ENCODE measurements around the gene BRD2.

The BRD2 gene

DNA sequence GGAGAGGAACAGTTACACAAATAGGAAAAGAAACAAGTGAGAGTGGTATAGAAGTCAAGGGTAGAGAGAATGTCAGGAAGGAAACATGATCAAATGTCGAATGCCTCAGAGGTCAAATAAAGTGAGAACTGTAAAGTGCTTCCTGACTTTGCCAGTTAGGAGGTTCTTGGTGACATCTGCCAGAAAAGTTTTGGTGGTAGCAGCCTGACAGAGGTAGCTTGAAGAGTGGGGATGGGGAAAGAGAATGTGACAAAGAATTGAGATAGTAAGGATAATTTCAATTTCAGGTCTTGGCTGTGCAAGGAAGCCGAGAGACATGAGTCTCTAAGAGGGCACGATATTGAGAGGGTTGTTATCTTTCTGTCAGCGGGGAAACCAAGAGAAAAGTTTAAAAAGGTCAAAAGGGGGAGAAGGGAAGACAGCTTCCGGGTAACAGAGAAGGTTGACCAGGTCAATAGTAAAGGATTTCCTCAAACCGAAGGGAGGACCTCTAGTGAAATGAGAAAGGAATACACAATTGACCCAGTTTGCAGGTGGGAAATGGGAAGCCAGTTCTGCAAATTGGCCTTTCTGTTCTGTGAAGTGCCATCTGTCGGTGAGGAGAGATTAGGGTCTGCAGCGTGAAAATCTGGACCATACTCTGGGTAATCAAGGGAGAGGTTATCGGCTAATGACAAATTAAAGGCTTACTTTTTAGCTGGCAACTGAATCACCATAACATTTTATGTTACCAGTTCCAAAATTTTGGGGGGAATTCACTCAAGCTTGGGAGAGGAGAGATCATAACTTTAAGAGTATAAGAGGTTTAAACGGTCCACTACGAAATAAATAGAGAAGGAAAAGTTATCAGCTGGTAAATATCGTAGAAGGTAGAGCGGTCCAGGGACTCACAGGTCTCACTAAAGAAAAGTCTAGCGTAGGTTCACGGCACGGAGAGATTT is 973 bp upstream of the BRD2 start:
- H3K4me3 ChIP-seq (replicated peaks; ENCODE audit: low read depth, low read length): peak overlapping the region; percentile 92
- DNase-seq (ENCODE audit: extremely low read depth, insufficient read length): no peak
- TF ChIP-seq, protein P1, sequence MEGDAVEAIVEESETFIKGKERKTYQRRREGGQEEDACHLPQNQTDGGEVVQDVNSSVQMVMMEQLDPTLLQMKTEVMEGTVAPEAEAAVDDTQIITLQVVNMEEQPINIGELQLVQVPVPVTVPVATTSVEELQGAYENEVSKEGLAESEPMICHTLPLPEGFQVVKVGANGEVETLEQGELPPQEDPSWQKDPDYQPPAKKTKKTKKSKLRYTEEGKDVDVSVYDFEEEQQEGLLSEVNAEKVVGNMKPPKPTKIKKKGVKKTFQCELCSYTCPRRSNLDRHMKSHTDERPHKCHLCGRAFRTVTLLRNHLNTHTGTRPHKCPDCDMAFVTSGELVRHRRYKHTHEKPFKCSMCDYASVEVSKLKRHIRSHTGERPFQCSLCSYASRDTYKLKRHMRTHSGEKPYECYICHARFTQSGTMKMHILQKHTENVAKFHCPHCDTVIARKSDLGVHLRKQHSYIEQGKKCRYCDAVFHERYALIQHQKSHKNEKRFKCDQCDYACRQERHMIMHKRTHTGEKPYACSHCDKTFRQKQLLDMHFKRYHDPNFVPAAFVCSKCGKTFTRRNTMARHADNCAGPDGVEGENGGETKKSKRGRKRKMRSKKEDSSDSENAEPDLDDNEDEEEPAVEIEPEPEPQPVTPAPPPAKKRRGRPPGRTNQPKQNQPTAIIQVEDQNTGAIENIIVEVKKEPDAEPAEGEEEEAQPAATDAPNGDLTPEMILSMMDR (IDR thresholded peaks at IDR 0.05; ENCODE audit: insufficient read depth, low read length, poor library complexity, severe bottlenecking): peak; percentile 64
- no peaks in the 10 kb centered on the region for H3K27me3 ChIP-seq (replicated peaks; ENCODE audit: control insufficient read depth, insufficient read depth, low read length)
- peaks cover 1% of the 10 kb centered on the region for H3K36me3 ChIP-seq (ENCODE audit: control insufficient read depth, insufficient read depth, low read length)

DNA sequence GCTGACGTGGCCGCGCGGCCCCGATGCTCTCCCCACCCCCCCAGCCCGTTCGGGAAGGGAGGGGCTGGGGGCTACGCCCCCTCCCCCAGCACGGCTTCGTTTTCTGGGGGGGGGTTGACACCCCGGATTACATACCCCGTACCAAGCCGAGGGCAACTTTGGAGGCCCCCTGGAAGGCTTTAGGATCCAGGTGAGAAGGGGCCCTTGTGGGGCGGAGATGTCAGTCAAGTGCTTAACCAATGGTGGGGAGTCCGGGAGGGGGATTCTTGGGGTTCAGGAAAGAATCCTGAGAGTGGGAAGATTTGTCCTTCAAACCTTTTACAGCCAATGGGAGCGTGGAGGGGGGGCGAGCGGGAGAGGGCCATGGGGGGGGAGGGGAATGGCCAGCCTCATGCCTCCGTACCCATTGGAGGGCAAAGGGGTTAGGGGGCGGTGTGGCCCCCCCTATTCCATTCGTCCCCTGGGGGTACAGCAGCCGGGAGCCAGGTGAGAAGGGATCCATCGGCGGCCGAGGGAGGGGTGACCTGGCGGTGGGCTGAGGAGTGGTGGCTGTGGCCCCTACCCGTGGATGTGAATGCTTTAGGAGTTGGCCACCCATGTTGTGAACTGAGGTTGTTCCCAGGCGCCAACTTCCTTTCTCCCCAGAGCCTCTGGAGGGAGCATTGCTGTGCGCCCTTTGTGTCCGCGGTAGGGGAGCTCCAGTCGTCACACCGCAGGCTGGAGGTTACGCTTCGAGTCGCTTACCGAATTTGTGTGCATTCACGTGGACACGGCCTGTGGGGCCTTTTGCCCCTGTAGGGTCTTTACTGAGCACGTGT is 682 bp downstream of the BRD2 start:
- peak; percentile 83 for DNase-seq (ENCODE audit: extremely low read depth, insufficient read length)
- peaks cover 12% of the 10 kb centered on the region for H3K36me3 ChIP-seq (ENCODE audit: control insufficient read depth, insufficient read depth, low read length)
- TF ChIP-seq, protein P1 (IDR thresholded peaks at IDR 0.05; ENCODE audit: insufficient read depth, low read length, poor library complexity, severe bottlenecking): no peak
- H3K27me3 ChIP-seq (replicated peaks; ENCODE audit: control insufficient read depth, insufficient read depth, low read length): no peaks in the 10 kb centered on the region
- peak overlapping the region; percentile 92 for H3K4me3 ChIP-seq (replicated peaks; ENCODE audit: low read depth, low read length)

DNA sequence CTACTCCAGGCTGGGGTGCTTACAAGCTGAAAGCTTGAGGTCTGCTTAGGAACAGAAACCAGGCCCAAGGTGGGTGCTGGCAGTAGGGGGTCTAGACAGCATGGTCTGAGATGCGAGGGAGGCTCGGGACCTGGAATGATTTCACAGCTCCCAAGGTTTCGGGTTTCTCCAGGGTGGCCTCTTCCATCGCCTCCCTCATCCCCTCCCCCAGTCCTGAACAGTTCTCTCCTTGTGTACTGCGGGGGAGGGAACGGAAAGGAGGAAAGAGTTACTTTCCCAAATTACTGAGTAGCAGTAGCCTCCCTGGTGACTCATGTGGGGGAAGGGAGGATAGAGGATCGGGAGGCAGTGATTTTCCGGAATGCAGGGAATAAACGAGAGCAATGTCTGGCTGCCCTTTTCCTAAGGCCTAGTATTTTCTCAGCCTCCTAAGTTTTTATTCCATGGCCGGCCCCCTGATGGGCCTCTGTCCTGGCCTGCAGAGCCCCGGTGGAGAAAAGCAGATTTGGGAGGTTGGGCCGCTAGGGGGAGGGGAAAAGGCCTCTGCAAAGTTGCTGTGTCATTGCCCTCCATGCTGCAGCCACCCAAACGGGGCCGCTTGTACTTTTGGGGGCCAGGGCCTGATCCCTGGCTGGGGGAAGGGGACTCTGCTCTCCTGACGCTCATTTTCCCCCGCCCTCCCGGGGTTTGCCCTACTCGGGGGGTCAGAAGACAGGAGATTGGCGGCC is 1.5 kb downstream of the BRD2 start:
- Histone ChIP-seq H3K4me3 (replicated peaks; ENCODE audit: low read depth, low read length) (peak overlapping the region; percentile 92), H3K27me3 (replicated peaks; ENCODE audit: control insufficient read depth, insufficient read depth, low read length) (no peaks in the 10 kb centered on the region), H3K36me3 (ENCODE audit: control insufficient read depth, insufficient read depth, low read length) (peaks cover 19% of the 10 kb centered on the region)
- TF ChIP-seq, protein P1 (IDR thresholded peaks at IDR 0.05; ENCODE audit: insufficient read depth, low read length, poor library complexity, severe bottlenecking): peak; percentile 29
- peak; percentile 86 for DNase-seq (ENCODE audit: extremely low read depth, insufficient read length)

DNA sequence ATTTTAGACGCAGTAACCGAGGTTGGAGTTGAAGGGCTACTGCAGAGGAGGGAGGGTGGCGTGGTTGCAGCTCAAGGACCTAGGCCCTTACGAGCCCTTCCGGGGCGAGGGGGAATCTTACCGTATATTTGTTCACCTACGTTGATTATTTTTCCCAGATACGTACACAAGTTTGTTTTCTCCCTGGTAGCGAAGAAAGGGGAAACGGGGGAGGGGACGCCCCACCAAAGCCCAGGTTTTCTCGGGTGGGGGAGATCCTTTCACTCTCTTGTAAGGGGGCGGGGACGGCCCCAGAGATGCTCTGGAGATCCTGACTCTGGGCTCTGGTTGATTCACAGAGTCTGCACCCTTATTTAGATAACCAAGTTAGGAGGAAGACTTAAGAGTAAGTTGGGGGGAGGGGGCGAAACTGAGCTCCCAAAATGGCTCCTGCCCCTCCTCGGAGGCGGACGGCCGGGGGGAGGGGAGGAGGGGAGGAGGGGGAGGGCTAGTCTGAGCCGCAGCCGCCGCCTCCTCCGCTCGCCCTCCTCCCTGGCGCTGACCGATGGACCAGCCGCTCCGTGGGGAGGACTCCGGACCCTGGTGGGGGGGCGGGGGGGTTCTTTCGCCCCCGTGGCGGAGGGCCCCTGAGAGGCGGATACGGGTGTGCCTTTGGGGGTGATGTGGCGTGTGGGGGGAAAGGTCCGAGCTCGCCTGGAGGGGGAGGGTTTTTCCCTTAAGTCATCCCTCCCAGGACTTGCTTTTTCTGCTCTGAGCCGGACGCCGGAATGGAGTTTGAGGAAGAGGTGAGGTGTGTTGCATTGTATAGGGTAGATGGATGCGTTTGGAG is 2.2 kb downstream of the BRD2 start:
- TF ChIP-seq, protein P1 (IDR thresholded peaks at IDR 0.05; ENCODE audit: insufficient read depth, low read length, poor library complexity, severe bottlenecking): no peak
- Histone ChIP-seq H3K4me3 (replicated peaks; ENCODE audit: low read depth, low read length) (peak overlapping the region; percentile 92), H3K36me3 (ENCODE audit: control insufficient read depth, insufficient read depth, low read length) (peaks cover 23% of the 10 kb centered on the region), H3K27me3 (replicated peaks; ENCODE audit: control insufficient read depth, insufficient read depth, low read length) (no peaks in the 10 kb centered on the region)
- DNase-seq (ENCODE audit: extremely low read depth, insufficient read length): peak; percentile 87

DNA sequence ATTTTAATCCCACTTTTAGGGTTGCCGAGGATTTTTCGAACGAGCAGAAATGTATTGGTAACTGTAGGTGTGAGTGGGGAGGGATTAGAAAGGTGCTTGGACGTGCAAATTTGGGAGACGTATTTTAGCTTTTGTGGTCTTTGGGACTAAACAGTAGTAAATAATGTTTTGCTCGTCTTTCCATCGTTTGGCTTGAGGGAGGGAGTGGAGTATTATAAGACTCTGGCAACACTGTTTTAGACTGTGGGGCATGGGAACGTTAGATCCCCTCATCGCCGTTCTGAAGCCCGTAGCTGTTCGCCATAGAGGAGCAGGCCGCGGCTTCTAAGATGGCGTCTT is 2.8 kb downstream of the BRD2 start:
- H3K36me3 ChIP-seq (ENCODE audit: control insufficient read depth, insufficient read depth, low read length): peaks cover 29% of the 10 kb centered on the region
- DNase-seq (ENCODE audit: extremely low read depth, insufficient read length): no peak
- H3K4me3 ChIP-seq (replicated peaks; ENCODE audit: low read depth, low read length): peak overlapping the region; percentile 92
- H3K27me3 ChIP-seq (replicated peaks; ENCODE audit: control insufficient read depth, insufficient read depth, low read length): no peaks in the 10 kb centered on the region
- TF ChIP-seq, protein P1 (IDR thresholded peaks at IDR 0.05; ENCODE audit: insufficient read depth, low read length, poor library complexity, severe bottlenecking): no peak
